SU-DHL-6 (cell line): ENCODE measurements around the gene ETFA.

ENCODE experiments used
- EZH2phosphoT487 ChIP-seq: fragments of 200-600 bp; sonication (generic), shearing (Covaris generic); conservative IDR thresholded peaks from 2 replicates; pipeline ENCODE4 v1.6.1; 2018; ENCODE audit warnings: mild to moderate bottlenecking, antibody characterized with exemption, low read length, moderate library complexity, mixed read lengths
- TF ChIP-seq, protein P1 (sequence below): fragments of 200-600 bp; sonication (generic); IDR thresholded peaks from one replicate; pipeline ENCODE4 v1.5.1; 2017; ENCODE audit warnings: antibody characterized with exemption, mild to moderate bottlenecking, low read length, moderate library complexity; ENCODE audit not compliant: insufficient read depth, poor library complexity, severe bottlenecking

- TF ChIP-seq, protein P1, sequence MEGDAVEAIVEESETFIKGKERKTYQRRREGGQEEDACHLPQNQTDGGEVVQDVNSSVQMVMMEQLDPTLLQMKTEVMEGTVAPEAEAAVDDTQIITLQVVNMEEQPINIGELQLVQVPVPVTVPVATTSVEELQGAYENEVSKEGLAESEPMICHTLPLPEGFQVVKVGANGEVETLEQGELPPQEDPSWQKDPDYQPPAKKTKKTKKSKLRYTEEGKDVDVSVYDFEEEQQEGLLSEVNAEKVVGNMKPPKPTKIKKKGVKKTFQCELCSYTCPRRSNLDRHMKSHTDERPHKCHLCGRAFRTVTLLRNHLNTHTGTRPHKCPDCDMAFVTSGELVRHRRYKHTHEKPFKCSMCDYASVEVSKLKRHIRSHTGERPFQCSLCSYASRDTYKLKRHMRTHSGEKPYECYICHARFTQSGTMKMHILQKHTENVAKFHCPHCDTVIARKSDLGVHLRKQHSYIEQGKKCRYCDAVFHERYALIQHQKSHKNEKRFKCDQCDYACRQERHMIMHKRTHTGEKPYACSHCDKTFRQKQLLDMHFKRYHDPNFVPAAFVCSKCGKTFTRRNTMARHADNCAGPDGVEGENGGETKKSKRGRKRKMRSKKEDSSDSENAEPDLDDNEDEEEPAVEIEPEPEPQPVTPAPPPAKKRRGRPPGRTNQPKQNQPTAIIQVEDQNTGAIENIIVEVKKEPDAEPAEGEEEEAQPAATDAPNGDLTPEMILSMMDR, result no peak
- no peak for TF ChIP-seq EZH2phosphoT487
Measured at GRCh38 chr15:76282465-76282864, 28.8 kb downstream of the ETFA start.
